ENCODE measurements around the gene CSNK2B. TPM values are rescaled to one million over a fixed set of nuclear protein-coding genes. Genes with fewer than 3 reads are reported as not detected.

The CSNK2B gene
- total and polyA plus RNA-seq, 9 of the 15 experiments (the other 6 are each of a cell fraction or from before 2014, with no cell fraction given): 120 to 1,126 (median 529) TPM

DNA sequence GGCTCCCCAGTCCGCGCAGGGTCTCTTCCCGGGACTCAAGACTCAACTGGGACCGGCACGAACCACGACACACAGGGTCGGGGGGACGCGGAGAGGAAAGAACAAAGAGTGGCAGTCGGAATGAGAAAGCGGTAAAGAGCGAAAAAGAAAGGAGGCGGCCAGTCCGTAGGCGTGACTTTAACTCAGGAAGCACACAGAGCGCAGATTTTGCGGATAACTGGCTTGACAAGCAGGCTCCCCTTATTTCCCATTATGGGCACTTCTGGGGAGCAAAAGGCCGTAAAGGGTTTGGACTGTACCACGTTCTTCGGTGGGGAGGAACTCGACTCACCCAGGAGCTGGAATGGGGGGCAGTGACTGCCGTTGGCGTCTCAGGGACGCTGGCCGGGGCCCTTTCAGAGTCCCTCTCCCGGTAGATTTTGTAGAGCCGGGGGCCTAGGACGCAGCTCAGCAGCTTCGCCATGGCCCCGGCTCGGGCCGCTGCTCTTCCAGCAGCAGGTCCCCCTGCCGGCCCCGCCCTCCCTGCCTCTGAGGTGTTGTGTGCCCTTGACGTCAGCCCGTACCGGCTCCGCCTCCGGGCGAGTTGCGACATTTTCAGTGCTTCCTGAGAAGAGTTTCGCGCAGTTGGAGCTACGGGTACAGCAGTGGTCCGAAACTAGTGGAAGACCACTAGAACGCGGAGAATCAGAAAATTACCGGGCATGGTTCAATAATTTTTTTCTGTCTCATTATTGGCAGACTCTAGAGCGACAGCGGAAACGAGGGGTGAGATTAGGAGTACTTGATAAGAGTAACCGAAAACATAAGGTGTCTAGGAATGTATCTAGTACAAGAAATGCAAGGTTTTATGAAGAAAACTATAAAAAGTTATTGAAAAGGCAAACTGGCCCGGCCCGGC is 37.2 kb downstream of the CSNK2B start, which contains the start of gene ABHD16A (continued):
- TF ChIP-seq, protein P1, sequence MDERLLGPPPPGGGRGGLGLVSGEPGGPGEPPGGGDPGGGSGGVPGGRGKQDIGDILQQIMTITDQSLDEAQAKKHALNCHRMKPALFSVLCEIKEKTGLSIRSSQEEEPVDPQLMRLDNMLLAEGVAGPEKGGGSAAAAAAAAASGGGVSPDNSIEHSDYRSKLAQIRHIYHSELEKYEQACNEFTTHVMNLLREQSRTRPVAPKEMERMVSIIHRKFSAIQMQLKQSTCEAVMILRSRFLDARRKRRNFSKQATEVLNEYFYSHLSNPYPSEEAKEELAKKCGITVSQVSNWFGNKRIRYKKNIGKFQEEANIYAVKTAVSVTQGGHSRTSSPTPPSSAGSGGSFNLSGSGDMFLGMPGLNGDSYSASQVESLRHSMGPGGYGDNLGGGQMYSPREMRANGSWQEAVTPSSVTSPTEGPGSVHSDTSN (CRISPR knock-in tag; IDR thresholded peaks at IDR 0.05; ENCODE audit: low read depth): peak; percentile 11; the same call in 1 of the 2 replicates
- TF ChIP-seq, protein P1 (tag; conservative IDR thresholded peaks at IDR 0.05; ENCODE audit: low read depth): peak; percentile 28; the same call in 1 of the 2 replicates
- TF ChIP-seq SRSF9 (IDR thresholded peaks at IDR 0.05; ENCODE audit: borderline replicate concordance, low read depth, low read length): no peak
- peak; percentile 89 for TF ChIP-seq BHLHE40 (IDR thresholded peaks at IDR 0.05; ENCODE audit: low read length)
- TF ChIP-seq MAFK (IDR thresholded peaks at IDR 0.05; ENCODE audit: low read length): peak; percentile 40; the same call in 1 of the 2 replicates
- TF ChIP-seq SAFB2 (IDR thresholded peaks at IDR 0.05; ENCODE audit: borderline replicate concordance, low read depth, low read length, severe bottlenecking): no peak
- TF ChIP-seq PRMT5 (CRISPR knock-in tag; IDR thresholded peaks at IDR 0.05): peak; percentile 91; the same call in 1 of the 2 replicates
- no peak for TF ChIP-seq RBM34 (IDR thresholded peaks at IDR 0.05; ENCODE audit: borderline replicate concordance, insufficient read depth, low read length)
- TF ChIP-seq, protein P2, sequence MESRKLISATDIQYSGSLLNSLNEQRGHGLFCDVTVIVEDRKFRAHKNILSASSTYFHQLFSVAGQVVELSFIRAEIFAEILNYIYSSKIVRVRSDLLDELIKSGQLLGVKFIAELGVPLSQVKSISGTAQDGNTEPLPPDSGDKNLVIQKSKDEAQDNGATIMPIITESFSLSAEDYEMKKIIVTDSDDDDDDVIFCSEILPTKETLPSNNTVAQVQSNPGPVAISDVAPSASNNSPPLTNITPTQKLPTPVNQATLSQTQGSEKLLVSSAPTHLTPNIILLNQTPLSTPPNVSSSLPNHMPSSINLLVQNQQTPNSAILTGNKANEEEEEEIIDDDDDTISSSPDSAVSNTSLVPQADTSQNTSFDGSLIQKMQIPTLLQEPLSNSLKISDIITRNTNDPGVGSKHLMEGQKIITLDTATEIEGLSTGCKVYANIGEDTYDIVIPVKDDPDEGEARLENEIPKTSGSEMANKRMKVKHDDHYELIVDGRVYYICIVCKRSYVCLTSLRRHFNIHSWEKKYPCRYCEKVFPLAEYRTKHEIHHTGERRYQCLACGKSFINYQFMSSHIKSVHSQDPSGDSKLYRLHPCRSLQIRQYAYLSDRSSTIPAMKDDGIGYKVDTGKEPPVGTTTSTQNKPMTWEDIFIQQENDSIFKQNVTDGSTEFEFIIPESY (CRISPR knock-in tag; IDR thresholded peaks at IDR 0.05): peak; percentile 79; the same call in 1 of the 2 replicates
- no peak for TF ChIP-seq ZNF79 (CRISPR knock-in tag; IDR thresholded peaks at IDR 0.05; ENCODE audit: low read depth)
- peak; percentile 67 for TF ChIP-seq ARID2 (IDR thresholded peaks at IDR 0.05)
- peak; percentile 48; the same call in 1 of the 2 replicates for TF ChIP-seq TCF3 (CRISPR knock-in tag; IDR thresholded peaks at IDR 0.05)
- TF ChIP-seq, protein P3, sequence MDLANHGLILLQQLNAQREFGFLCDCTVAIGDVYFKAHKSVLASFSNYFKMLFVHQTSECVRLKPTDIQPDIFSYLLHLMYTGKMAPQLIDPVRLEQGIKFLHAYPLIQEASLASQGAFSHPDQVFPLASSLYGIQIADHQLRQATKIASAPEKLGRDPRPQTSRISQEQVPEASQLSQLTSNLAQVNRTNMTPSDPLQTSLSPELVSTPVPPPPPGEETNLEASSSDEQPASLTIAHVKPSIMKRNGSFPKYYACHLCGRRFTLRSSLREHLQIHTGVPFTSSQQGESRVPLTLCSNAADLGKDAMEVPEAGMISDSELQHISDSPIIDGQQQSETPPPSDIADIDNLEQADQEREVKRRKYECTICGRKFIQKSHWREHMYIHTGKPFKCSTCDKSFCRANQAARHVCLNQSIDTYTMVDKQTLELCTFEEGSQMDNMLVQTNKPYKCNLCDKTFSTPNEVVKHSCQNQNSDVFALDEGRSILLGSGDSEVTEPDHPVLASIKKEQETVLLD (IDR thresholded peaks at IDR 0.05): peak; percentile 57; the same call in 1 of the 2 replicates
- TF ChIP-seq, protein P4, sequence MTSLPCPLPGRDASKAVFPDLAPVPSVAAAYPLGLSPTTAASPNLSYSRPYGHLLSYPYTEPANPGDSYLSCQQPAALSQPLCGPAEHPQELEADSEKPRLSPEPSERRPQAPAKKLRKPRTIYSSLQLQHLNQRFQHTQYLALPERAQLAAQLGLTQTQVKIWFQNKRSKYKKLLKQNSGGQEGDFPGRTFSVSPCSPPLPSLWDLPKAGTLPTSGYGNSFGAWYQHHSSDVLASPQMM (CRISPR knock-in tag; IDR thresholded peaks at IDR 0.05): no peak
- TF ChIP-seq ZNF41 (CRISPR knock-in tag; conservative IDR thresholded peaks at IDR 0.05): 0 out of 2 replicates have a peak, but pooled peaks have one; percentile 50
- TF ChIP-seq, protein P5, sequence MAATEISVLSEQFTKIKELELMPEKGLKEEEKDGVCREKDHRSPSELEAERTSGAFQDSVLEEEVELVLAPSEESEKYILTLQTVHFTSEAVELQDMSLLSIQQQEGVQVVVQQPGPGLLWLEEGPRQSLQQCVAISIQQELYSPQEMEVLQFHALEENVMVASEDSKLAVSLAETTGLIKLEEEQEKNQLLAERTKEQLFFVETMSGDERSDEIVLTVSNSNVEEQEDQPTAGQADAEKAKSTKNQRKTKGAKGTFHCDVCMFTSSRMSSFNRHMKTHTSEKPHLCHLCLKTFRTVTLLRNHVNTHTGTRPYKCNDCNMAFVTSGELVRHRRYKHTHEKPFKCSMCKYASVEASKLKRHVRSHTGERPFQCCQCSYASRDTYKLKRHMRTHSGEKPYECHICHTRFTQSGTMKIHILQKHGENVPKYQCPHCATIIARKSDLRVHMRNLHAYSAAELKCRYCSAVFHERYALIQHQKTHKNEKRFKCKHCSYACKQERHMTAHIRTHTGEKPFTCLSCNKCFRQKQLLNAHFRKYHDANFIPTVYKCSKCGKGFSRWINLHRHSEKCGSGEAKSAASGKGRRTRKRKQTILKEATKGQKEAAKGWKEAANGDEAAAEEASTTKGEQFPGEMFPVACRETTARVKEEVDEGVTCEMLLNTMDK (IDR thresholded peaks at IDR 0.05; ENCODE audit: borderline replicate concordance, insufficient read depth, low read depth, low read length, poor library complexity, severe bottlenecking): peak; percentile 84
- TF ChIP-seq DACH1 (IDR thresholded peaks at IDR 0.05; ENCODE audit: partially characterized antibody): peak; percentile 63
